HG03103 (cell line): ENCODE measurements around the gene SPRED2.

ENCODE experiments used
- ATAC-seq: cut with Tn5 transposase; IDR thresholded peaks from one replicate; pipeline ENCODE4 v1.9.1; 2021; ENCODE audit warnings: low read depth; ENCODE audit not compliant: unreplicated experiment

SPRED2 gene

DNA sequence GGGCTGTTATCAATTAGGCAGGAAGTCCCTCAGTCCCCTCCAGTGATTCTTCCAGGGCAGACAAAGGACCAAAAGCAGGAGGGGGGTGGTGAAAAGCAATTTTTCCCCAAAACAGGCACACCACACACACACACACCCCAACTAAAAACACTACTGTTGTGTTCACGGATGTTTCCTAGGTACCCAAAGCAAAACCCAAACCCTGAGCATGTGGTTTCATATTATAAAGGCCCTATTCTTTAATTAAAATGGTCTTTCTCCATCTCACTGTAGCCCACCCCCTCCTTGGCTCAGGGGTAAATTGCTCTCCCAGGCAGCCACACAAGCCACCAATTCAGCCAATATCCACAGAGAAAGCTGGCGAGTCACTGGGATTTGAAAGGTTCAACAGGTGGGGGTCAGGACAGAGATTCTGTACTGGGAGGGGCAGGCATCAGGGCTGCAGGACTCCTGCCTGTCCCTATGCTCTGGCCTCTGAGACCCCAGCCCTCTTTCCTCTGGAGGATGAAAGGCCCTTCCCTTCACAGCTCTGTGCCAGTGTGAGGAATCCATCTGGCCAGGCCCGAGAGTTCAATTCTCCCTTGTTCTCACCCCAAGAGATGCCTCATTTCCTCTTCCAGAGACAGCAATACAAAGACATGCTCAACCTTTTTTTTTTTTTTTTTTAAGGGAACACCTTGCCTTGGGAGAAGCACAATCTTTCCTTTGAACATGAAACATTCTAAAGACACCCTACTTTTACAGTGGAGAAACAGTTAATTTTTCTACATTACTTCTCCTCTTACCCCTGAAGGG, 43.6 kb downstream of the SPRED2 start:
- no peak for ATAC-seq

DNA sequence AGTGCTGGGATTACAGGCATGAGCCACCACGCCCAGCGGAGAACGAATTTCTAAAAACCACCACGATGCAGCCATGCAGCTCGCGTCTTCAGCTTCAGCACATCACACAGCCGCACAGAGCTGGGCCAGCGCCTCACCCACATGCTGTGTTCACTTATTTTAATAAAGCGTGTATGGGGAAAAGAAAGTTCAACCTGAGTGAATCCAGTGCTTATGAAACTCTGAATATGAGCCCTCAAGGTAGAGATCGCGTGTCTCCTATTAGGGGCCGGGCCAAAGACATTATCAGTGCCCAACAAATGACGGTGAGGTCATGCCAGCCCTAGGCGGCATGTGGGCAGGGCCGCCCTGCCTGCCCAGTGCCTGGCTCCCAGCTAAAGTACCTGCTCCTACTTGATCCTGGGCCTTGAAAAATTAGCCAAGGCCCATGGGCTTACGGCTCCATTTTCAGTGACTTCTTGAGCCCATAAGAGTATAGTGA, 44.3 kb downstream of the SPRED2 start:
- ATAC-seq: peak; percentile 65

DNA sequence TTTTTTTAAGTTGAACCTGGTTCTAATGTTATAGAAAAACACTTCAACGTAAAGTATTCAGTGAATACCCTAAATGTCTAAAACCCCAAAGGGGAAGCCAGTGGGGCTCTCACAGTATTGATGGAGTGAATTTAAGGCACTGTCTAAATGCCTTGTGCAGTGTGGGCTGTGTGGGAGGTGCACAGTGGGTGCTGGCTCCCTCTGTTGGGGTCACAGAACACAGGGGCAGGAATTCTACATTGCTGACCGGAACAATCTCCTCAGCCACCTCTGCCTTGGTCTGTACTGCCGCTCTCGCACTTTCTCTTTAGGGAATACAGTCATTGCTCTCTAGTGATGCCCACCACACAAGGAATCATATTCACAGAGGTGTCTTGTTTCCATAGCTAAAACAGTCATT, 45.4 kb downstream of the SPRED2 start:
- no peak for ATAC-seq

DNA sequence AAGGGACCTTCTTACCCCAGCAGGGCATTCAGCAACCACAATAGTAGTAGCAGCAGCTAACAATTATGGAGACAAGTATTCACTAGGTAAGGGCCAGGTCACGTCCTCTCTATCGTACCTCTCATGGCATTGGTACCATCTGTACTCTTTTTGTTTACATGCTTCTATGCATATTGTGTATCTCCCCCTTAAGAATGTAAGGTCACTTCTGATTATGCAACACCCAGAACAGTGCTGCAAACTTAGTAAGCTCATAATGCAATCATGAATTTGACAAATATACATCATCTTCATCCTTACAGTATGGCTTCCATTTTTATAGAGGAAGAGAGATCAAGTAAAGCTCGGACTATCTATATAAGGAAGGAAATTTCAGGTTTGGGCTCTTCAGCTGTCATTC, 46.1 kb downstream of the SPRED2 start:
- no peak for ATAC-seq

DNA sequence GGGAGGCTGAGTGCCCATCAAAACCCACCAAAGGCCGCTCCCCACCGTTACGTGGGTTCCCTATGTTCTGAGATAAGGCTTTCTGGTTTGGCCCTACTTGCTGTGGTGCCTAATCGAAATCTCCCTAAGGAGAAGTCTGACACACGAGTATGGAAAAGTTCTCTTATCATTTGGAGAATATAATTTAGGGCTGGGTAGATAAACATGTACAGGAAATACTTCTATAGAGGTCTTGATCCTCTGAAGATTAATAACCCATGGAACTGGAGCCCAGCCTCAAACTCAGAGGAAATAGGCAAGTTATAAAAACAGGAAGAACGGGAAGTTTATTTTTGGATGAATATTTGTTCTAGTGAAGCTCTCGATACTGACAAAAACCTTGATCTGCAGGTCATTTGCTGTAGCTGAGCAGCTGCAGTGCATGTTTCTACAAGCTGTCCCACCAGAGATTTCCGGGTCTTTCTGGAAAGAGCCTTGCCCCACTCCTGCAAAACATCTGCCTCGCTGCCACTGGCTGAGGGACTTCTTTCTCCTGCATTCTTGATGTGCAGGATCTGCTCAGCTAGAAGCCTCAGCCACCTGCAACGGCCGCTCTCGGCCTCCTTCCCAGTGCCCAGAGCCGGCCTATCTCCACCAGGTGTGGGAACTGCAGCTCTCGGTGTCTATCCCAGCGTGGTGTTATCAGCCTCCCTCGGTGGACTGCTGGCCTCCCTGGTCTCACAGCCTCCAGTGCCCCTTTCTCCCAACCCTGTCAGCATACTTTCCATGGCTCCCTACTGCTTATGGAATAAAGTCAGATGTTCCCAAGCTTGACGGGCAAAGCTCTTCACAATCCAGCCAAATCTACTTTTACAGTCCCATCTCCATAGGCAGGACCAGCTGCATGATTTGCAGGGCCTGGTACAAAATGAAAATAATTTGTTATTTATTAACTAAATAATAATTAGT, 48.6 kb downstream of the SPRED2 start:
- ATAC-seq: no peak

DNA sequence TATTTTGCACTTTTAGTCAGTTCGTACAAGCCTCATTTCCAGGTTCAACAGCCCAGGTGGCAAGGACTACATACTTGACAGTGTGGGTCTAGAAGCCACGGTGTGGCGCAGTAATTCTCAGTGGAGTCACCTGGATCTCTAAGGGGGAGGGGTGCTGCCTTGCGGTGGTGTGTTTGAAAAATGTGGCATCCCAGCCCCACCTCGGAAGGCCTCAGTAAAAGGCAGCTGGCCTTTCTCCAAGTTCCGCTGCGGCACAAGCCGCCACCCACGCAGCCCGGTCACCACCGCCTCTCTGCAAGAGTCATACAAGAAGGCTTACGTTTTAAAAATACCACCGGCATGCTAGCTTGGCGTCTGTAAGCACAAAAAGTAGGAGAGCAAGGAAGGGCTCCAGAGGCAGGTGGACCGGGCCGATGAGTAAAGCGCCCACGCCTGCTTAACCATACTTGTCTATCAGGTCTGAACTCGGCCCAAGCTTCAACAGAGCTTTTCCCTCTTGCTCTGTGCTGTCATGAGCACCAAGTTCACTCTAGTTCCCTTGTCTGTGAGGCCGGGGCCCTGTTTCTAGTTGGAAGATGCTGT, 49.5 kb downstream of the SPRED2 start:
- peak; percentile 85 for ATAC-seq

DNA sequence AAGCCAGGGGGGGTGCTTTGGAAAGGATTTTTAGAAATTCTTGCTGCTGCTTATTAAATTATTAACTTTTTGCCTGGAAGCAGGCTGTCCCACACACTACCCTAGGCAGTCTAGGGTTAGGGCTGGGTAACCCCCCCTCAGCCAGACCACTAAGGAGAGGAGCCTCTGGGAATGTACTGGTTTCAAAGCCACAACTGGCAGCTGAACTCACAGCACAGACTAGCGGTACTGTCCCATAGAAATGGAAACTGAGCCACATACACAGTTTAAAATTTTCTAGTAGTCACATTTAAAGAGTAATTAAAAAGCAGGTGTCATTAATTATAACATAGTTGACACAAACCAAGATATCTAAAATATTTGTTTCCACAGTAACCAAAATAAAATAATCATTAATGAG, 50.1 kb downstream of the SPRED2 start:
- ATAC-seq: no peak

DNA sequence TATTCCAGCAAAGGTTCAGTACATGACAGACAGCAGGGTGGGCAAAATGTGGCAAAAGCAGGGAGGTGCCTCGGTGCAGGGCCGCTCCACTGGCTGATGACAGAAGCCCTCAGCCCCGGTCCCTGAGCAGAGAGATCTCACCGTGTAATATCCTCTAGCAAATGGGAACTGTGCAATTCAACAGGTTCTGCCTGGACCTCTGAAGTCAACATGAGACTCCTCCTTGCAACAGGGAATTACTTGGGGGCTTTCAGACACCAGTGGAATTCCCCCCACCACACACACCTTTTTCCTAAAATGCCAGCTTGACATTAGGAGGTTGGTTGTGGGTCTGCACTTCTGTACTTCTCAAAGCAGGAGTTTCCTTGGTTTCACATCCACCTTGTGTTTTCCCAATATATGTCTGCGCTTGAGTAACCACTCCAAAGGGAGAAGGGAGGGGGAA, 50.8 kb downstream of the SPRED2 start:
- ATAC-seq: no peak

DNA sequence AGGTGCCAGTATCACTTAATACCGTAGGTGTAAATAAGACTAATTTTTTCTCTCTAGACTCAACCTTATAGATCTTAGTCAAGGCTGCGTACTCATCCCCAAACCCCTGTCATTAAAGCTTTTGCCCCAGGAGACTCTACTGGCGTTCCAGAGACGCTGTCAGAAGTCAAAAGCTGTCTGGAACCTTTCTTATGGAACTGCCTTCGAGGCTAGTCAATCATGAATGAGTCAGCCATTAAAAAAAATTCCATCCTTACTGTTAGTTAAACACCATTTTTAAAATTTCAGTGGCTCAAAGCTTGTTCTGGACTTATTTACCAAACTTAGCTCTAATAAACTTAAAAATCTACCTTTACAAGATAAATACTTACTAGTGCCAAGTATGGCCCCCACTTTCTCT, 52.1 kb downstream of the SPRED2 start:
- no peak for ATAC-seq

DNA sequence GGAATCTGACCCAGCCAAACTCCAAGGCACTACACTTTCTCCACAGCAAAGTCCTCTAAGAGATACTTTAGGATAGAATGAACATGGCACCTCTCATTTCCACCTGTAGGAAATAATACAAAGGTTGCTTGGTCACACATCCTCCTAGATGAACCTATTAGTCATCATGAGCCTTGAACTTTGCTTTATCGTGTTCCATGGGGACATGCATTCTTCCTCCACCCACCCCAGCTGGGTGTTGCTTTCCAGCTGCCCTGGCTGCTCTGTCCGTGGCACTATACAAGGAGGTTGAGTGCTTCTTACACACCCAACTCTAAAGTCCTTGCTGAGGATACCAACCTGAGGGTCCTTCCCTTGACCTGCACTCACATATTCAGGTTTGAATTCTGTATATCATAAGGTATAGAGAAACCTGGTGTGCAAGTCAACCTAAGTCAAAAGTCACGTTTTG, 52.7 kb downstream of the SPRED2 start:
- ATAC-seq: no peak

DNA sequence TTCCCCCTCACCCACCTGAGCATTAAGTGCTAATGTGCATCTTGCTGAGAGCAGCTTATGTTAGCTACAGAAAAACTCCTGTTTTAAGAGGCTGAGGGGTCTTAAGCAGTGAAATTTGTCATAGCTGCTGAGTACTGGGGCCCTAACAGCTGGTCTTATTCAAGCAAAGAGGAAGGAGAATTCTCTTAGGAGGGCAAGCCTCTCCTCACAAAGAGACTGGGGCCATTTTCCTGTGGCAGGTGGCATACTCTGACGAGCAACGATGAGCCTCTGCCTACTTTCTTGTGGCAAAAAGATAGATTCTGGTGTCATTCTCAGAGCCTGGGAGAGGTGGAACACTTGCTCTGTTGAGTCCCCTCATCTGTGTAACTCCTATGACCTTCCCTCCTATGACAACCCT, 53.2 kb downstream of the SPRED2 start:
- no peak for ATAC-seq

DNA sequence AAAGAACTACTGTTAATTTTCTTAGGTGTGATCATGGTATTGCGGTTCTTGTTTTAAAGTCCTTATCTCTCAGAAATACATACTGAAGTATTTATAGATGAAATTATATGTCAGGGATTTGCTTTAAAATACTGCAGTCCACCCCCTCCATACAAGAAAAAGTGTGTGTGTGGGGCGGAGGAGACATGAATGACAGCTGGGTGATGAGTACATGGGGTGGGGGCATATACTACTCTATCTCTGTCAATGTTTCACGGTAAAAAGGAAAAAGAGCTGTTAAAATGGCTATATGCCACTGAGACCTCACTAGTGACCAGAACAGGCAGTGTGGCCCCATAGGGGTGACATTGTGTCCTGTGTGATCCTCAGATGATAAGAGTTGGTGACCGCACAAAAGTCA, 54.1 kb downstream of the SPRED2 start:
- no peak for ATAC-seq

DNA sequence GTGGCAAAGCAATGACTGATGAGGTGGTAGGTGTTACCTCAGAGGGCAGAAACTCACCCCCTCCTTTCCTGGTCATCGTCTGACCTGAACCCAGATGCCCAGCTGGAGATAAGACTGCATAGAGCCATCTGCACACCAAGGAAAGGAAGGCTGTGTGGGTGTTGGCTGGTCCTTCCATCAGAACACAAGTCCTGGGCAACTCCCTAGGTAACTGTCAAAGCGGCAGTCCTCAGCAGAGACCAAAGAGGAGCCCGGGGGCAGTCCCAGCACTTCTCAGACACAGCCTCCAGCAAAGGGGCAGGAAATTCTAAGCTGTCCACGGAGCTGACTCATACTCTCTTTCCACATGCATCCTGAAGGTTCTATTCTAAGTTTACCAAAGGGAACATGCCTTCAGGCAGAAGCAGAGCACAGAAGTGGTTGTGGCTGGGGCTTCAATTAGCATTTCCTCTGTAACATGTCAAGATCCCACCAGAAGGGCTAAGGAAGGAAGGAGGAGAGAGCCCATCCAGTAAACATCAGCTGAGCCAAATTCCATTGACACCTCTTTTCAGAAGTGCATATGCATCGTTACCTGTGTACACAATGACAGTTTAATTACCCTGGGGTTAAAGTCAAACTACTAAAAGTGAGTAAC, 54.7 kb downstream of the SPRED2 start:
- no peak for ATAC-seq

DNA sequence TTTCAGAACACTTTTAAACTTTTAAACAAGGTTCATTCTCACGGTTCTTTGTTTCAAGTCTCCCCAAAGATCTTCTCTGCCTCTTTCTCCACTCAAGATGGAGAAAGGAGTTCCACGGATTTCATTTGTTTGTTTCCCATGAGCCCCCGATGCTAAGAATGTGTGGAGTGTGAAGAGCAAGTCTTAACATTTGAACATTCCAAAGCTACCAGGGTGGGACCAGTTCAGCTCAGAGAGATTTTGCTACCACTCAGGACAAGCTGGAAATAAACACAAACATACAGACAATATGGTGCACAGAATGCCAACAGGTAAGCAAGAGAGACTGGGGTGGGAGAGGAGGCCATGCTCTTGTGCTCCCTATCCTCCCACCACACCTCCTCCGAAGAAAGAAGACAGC, 56.7 kb downstream of the SPRED2 start:
- ATAC-seq: no peak

DNA sequence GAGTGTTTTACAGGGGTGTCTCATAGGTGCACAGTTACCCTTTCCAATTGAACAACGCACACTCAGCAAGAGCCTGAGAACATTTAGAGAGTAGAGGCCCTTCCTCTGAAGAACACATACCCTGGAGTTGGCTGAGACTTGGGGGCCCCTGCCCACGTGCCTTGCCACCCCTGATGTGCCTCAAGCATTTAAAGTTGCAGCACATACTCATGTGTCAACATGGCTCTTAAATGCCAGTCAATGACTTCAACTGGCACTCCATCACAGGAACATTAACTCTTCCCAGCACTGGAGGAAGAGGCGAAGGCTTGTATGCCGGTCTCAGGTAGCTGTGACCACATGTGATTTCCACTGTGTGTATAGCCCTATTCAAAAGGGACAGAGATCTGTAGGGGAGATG, 57.4 kb downstream of the SPRED2 start:
- ATAC-seq: no peak

DNA sequence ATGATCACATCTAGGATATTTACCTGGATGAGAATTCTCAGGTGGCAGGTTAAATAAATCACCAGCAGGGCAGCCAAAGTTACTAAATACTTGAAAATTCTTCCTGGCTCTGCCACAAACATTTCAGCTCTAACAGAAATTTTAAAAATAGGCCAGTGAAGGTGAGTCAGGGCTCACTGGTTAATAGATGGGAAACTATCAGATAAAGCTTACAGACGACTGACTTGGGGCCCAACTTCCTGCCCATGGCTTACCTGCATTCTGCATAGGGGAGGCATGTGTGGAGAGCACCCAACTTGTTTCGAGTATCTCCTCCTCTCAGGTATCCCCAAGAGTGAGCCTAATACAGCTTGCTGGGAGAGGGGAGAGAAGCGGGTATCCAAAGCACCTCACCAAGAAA, 57.8 kb downstream of the SPRED2 start:
- no peak for ATAC-seq

DNA sequence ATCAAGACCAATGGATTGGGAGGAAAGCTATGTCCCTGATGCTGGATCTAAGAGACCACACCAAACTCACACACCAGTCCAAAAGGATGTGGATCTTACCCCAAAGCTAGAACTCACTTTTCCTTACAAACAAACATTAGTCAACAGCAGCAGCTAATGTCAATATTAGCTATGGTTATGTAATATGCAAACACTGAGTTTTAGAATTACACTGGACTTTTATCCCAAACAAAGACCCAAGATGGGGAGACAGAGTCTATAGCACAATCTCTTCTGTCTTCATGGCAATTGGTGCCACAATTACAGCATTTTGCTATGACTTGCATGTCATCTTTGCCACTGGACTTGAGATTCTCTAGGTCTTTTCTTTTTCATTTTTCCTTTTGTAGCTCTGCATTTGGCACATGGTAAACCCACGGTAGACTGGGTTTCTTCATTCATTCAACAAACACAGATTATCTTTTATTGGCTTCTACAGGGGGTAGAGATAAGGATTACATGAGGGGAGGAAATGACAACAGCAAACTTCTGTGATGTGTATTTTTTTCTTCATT, 59.0 kb downstream of the SPRED2 start:
- no peak for ATAC-seq

DNA sequence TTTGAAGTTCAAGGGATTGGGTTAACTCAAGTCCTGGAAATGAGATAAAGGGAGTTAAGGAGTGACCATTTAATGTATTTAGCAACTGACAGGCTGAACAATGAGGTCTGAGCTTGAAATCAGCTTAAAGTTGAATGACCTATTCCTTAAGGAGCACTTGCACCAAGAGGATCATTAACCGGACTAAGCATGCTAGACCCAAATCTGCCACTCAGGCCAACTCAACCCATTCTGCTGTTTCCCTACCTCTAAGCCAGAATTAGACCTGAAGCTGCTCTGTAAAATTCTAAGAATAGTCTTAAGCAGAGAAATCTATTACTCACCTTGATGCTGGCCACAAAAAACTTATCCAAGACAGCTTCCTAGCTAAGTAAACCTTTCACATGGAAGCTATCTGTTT, 59.8 kb downstream of the SPRED2 start:
- no peak for ATAC-seq

DNA sequence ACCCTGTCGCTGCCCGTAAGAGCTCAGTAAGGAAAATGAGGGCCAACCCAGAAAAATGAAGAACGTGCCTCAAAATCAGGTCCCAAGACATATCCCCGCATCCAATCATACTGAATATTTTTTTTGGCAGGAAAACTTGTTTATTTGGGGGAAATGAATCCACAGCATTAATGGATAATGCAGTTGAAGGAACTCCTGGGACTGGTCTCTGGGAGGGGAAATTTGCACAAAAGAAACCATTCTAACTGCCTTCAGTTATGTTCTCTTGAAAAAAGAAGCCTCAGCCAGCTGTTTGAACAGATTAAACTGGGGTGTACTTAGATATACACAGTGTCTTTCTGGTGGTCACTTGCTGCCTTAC, 61.3 kb downstream of the SPRED2 start:
- ATAC-seq: no peak

DNA sequence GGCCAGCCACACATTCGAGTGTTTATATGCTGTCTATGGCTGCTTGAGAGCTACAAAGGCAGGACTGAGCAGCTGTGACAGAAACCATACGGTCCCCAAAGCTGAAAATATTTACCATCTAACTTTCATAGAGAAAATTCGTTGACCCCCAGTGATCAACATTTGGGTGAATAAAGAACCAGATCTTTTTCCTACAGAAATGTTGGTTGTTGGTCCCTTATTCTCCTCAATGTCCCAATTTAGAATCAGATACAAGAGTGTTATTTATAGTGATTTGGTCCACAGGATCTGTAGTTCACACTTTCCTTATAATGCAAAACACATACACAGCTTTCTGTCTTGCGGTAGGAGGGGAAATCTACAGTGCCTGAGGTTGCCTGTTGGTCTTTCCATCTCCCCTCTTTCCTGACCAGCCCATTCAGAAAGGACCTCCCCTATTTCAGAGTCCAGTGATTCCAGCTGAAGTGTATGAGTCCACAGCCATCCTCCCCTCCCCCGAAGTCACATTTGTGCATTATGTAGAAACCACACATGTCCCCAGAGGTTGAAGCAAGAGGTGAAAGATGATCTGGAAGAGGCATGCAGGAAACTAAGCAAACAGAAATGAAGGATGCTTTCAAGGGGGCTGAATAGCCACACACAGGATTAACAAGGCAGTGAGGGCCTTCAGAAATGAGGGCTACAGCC, 61.9 kb downstream of the SPRED2 start:
- peak; percentile 38 for ATAC-seq
